NCI-H2227 (cell line): Measurements from ENCODE around the gene DMBT1.

Experiments
- DNase-seq: peaks from one replicate; lab custom pipeline; 2025; ENCODE audit not compliant: unreplicated experiment; lab: John Stamatoyannopoulos, UW

The DMBT1 gene

DNA sequence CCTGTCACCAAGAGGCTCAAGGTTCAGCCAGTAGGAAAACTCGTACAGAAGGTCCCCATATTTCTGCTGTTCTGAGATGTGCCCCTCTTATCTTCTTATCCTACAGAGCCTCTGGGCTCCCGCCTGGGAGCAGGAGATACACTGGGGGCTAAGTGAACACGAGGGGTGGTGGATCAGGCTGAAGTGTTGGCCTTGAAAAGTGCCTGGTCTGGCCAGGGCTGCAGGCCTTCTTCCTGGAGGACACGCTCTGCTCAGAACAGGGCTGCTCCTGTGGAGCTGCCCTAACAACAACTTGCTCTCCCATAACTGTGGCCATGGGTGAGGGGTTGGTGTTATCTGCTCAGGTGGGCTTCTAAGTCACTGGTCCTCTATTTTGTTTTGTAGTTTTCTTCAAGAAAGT lies 105.4 kb downstream of the DMBT1 start:
- no peak for DNase-seq

DNA sequence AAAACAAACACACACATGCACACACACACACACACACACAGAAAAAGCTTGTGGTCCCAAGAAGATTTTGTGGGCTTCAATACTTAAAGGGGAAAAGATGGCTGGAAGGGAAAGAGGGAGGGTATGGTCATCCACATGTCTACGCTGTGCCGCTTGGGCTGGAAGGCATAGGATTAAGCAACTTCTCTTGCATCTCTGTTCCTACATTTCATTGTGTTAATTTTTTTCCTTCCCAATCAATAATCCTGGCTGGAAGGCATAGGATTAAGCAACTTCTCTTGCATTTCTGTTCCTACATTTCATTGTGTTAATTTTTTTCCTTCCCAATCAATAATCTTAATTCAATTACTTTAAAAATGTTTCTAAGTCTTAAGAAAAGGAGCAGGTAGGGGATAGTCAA lies 108.5 kb downstream of the DMBT1 start:
- DNase-seq, result no peak

- DNase-seq, result no peak
Observed at GRCh38 chr10:122669842-122670241, 109.3 kb downstream of the DMBT1 start.

- DNase-seq, result no peak
Observed at GRCh38 chr10:122671355-122671754, 110.8 kb downstream of the DMBT1 start.

DNA sequence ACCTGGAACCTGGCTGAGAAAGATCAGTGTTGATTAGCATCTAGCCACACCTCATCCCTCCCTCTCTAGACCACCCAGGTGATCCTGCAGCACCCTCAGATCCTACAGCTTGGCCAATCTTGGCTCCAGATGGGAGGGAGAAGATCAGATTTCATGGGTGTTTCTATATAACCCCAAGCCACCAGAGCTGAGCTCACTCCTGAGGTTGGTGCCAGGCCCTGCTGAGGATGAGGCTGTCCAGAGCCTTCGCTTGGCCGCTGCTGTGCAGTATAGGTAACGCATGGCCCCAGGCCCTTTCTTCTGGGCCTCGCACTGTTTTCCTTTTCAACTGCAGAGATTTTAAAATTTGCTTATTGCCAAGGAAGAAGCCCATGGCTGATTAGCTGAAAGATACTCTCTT lies 112.1 kb downstream of the DMBT1 start:
- DNase-seq, result no peak

DNA sequence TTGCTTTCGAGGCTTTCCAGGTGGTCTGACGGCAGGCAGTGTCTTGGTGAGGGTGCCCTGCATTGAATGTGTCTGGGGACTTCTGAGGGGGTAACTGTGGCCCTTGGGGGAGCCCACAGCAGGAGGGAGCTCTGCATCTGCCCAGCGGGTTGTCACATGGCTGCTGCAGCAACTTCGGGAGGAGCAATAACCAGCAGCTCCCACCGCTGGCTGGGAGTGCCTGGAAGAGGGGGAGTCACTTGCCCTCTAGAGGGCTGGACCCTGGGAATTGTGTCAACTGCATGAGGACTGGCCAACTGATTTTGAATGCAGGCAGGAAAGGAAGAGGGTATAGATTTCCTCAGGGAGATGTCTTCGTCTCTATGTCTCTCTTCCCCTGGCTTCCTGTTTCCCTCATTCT lies 112.7 kb downstream of the DMBT1 start:
- no peak for DNase-seq

GRCh38 chr10:122673731-122674130 lies 113.2 kb downstream of the DMBT1 start:
- no peak for DNase-seq

DNA sequence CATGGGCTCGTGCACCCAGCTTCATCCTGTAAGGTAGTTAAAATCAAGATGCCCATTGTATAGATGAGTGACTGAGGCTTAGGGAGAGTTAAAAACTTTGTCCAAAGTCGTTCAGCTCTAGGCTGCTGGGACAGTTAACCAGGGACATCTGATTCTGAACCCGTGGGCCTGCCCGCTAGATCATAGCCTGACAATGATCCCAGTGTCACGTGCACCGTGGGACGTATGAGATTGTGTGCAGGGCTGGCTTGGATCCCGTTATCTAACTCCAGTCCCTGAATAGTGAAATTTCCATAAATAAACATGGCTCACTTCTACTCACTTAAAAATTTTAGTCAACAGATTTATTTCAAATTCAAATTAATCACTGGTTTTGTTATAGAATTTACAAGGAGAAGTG lies 114.2 kb downstream of the DMBT1 start:
- DNase-seq, result no peak

- no peak for DNase-seq
Observed at GRCh38 chr10:122675278-122675677, 114.7 kb downstream of the DMBT1 start.

DNA sequence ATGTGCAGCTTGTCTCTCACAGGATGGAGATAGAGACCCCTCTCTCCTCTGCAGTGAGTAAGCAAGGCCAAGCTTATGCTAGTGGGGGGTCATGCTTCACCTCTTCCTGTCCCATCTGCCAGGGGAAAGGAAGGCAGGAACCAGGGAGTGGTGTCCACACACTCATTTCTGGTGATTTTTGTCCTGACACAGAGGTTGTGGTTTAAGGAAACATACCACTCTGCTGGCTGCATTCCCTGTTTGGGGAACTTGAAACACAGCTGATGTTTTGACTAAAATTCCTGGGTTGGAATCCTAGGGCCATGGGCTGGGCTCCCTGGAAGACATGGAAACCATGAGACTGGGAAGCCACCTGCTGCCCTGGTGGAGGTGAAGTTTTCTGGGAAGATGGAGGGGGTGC lies 117.7 kb downstream of the DMBT1 start:
- no peak for DNase-seq

DNA sequence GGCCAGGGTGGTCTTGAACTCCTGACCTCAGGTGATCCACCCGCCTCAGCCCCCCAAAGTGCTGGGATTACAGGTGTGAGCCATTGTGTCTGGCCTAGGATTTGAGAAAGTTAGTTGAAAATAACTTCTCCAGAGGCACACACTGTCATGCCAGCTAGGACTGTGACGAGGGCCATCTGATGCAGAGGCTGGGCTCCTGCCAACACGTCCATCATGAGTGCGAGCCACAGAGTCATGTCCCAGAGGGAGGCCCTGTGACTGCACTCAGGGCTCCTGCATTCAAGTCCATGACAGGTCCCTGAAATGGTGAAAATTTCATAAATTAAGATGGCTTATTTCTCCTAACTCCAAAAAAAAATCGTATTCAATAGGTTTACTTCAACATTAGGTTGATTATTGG lies 122.0 kb downstream of the DMBT1 start:
- DNase-seq, result no peak

GRCh38 chr10:122688293-122688989 lies 127.9 kb downstream of the DMBT1 start:
- DNase-seq, result no peak

- no peak for DNase-seq
Observed at GRCh38 chr10:122689146-122689820, 128.7 kb downstream of the DMBT1 start.

DNA sequence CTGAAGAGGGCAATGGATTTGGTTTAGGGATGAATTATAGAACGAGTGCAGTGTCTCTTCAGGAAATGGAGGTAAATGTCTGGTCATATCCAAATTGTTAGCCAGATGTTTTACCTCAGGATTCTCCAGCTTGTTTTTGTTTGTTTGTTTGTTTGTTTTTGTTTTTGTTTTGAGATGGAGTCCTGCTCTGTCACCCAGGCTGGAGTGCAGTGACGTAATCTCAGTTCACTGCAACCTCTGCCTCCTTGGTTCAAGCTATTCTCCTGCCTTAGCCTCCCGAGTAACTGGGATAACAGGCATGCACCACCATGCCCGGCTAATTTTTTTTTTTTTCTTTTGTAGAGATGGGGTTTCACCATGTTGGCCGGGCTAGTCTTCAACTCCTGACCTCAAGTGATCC lies 132.2 kb downstream of the DMBT1 start:
- DNase-seq, result no peak
